ENCODE measurements around the gene ADCY4.

The ADCY4 gene

GRCh38 chr14:24293525-24293924 lies 41.3 kb downstream of the ADCY4 start:
- no peak for DNase-seq

DNA sequence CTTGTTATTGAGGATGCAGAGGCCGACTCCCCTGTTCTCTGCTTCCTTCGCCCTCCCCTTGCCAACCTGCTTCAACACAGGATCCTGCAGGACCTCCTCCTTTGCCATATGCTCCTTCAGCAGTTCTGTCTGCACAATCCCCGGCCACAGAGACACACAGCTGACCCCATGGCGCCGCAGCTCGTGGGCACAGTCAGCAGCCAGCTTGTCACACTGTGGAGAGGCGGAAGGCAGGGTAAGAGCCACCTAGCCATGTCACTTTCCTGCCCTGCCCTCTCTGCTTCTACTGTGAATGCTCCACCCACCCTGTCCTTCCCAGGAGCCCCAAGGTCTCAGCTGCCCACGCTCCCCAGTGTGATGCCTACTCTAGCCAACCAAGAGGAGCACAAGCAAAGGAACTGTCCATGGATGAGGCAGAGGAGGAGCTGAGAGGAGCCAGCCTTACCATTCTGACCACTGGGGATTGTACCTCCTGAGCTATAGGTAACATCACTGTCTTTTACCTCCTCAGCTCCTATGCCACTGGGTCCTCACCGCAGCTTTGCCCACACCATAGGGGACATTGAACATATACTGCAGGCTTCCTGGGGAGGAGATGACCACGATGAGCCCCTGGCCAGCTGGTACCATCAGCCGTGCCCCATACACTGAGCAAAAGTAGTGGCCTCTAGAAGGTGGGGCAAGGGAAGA lies 42.6 kb downstream of the ADCY4 start:
- no peak for DNase-seq

GRCh38 chr14:24291446-24292117 lies 43.3 kb downstream of the ADCY4 start:
- no peak for DNase-seq

DNA sequence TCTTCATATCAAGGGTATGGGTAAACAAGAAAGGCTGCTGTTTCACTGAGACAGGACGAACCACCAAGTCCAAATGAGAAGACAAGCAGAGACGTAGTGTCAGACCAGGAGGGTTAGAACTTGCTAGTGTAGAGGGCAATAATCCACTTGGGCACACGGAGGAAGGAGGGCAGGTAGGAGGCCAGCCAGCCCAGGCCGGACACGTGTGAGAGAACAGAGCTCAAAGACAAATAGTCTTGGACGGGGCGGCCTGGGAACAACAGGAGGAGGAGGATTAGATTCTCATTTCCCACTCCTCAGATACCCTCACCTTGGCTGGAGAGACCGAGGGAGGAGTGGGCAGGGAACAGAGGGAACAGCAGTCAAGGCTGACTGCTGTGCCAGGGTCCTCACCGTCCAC lies 44.1 kb downstream of the ADCY4 start:
- DNase-seq = no peak

- no peak for DNase-seq
Observed at GRCh38 chr14:24289649-24290280, 45.1 kb downstream of the ADCY4 start.

- DNase-seq = no peak
Observed at GRCh38 chr14:24286996-24287395, 47.9 kb downstream of the ADCY4 start.

DNA sequence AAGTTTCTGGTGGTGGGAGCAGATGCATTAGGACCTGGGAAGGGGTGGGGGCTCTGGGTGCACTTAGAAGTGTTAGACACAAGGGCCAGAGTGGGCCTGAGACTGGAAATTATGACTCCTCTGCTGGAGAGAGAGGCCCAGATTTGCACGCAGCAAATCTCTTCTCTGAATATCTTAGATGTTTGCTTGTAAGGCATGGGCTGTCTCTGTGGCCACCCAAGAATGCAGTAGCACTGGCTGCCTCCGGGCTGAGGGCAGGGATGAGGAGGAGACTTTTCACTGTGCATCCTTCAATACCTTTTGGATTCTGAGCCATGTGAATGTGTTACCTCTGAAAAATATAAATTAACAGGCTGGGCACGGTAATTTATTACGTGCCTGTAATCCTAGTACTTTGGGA lies 49.5 kb downstream of the ADCY4 start:
- no peak for DNase-seq

DNA sequence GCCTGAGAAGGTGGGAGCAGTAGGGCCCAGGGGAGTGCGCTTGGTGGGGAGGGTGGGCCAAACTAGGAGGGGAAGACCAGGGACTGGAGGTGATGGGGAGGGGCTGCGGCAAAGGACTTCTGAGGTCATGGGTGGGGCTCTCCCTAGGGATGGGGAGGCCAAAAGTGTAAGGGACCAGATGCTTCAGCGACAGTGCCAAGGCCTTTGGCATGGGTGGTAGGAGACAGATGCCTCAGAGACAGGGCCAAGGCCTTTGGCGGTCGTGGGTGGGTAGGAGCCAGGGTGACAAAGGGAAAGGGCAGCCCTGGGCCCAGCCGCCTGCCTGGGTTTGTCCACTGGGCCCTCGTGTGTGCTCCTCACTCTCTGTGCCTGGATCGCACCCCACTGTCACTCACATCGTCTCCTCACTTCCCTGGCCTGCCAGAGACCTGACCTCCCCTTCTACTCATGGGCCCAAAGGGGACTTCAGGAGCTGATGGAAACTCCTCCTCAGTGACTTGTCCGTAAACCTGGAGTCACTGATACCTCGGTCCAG lies 50.3 kb downstream of the ADCY4 start:
- no peak for DNase-seq

DNA sequence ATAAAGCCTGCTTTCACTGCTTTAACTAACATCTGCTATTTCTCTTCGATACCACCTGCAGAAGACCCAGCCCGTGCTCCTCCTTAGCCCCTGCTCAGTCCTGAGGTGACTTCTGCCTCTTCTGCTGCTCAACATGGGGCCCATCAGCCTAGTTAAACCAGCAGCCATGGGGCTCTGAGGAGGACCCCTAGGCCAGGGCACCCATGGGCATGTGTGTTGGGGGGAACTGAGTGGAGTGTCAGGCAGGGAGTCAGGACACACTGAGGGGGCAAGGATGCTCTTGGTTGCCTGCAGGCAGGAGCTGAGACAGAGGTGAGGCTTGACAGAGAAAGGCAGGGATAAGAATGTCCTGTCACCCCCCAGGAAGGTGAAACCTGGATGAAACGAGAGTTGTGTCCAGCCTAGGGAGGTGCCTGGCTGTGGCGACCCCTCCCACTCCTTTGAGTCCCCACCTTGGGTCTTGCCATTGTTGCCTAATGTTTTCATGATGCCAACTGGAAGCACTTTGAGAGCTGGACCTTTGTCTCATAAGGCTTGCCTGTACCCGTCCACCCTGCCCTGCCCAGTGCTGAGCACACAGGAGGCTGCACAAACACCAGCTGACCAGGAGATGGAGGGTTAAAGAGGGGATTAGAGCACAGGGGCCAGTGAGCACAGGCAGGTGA lies 50.9 kb downstream of the ADCY4 start:
- no peak for DNase-seq

DNA sequence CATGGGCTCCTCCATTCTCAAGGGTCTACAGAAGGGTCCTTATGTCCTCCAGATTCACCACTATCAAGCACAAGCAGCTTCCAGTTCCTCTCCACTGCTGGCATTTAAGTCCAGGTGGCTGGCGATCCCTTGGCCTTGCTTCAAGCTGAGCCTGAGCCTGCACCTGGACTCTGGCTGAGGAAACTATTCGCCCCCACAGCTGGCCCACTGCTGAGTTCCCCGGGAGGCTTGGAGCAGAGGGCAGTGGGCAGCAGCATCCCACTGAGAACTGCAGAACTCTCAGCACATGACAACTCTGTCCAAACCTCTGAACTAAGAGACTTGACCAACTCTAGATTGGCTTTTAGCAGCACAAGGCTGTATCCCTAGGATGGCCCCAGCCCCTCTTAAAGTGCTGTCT lies 52.1 kb downstream of the ADCY4 start:
- DNase-seq = no peak

GRCh38 chr14:24281636-24282035 lies 53.2 kb downstream of the ADCY4 start:
- DNase-seq = no peak

DNA sequence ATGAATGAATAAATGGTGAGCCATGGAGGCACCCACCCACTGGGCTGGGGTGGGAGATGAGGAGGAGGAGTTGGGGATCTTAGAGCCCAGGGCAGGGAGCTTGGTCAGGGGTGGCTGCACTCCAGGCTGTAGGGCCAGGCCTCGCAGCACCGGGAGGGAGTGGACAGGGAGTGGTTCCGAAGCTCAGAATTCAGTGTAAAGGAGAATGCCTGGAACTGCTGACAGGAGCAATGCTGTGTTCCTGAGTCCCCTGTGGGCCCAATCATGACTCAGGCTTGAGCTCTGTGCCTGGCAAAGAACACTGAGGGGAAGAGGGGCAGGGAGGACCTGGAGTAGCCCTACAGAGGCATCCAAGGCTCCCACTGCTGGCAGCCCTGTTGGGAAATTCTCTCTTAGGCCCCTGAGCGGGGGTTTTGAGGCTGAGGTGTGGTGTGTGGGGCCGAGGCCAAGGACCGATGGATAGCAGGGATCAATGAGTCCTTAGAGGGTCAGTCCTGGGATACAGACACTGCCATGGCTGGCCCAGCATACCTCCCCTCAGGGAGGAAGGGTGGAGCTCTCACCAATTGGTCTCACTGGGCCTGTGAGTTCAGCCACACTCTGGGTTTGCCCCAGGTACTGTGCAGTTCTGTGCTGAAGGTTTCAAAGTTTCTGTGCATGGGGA lies 53.9 kb downstream of the ADCY4 start:
- no peak for DNase-seq

GRCh38 chr14:24279301-24280186 lies 55.3 kb downstream of the ADCY4 start:
- no peak for DNase-seq

DNA sequence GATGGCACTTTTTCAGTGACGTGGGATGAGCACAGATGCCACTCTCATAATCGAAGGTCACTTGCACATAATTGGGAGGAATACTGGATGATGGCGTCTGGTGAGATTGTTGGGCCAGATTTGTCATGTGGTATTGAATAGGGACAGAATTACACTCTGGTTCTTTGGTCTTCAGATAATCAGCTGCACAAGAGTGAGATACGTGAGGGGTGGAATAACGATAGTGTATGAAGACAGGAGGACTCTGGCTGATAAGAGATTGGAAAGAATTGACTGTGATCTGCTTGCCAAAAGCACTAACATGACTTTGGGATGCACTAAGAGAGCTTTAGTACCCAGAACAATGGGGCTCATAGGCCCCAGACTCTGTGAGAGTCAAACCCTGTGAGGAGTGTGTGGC lies 56.4 kb downstream of the ADCY4 start:
- no peak for DNase-seq

DNA sequence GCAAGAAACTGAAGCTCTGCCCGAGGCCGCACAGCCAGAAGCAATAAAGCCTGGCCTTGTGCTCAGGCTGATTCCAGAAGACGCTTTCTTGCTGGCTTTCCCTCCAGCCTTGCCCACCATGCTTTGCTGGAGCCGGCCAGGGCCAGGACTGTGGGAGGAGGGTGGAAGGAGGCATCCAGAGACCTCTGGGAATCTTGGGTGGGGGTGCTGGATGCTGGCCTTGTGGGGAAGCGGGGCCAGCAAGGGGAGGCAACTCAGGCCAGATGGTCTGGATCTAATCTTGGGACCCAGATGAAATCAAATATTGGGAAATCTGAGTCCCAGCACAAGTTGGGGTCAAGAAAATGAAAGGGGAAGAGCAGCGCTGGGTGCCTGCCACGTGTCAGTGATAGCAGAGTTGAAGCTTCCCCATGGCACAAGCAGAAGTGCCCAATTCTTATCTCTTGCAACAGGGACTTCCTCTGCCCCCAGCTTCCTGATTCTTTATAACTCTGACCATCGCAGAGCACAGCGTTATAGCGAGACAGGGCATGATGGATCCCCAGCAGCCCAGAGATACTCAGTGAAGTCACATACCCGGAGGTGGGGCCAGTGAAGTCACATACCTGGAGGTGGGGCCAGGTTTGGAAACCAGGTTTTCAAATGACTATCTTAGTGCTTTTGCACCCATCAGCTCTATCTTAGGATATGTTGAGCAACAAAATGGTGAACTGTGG lies 57.1 kb downstream of the ADCY4 start:
- DNase-seq = no peak

GRCh38 chr14:24277071-24277470 lies 57.8 kb downstream of the ADCY4 start:
- no peak for DNase-seq

DNA sequence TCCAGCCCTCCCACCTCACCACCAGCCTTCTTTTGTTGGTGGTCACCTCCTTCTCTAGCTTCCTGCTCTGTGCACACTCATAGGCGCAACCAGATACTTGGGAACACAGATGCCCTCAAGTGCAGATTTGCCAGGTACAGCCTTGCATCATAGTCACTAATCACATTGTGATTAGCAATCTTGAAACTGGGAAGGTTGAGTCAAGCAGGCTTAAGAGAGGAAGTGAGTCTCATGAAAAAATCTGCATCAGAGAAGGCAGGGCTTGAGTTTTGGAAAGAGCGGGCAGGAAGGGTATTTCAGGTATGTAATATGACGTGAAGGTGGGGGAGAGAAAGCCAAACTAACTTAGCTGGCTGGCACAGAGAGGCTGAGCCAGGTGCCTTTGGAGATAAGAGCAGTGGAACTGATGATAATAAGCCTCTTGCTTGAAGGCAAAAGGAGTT lies 60.7 kb downstream of the ADCY4 start:
- no peak for DNase-seq

DNA sequence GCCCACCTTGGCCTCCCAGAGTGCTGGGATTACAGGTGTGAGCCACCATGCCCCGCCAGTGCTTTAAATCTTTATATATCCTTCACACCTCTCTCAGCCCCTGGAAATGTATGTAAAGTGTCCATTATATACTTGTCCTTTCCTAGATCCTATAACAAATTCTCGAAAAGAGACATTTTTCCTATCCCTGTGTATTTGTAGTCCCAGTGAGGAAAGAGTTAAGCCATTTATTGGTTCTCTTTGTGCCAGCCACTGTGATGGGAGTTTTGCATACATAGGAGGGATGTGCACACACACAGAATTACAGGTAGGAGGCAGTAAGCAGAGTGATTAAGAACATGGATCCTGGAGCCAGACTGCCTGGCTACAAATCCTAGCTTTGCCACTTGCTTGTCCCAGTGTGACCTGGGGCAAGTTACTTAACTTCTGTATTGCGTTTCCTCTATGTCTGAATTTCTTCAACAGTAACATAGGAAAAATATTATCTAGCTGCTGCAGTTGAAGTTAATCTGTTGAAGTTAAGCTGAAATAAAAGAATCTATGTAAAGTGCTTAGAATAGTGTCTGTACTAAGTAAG lies 61.4 kb downstream of the ADCY4 start:
- DNase-seq = no peak

GRCh38 chr14:24272467-24272866 lies 62.4 kb downstream of the ADCY4 start:
- DNase-seq = no peak

GRCh38 chr14:24271834-24272263 lies 63.0 kb downstream of the ADCY4 start:
- no peak for DNase-seq
